K562 treated with DMSO at 1 percent for 4 hours (cell line): ENCODE results near the gene CTSA. TPM values are rescaled to one million over a fixed set of nuclear protein-coding genes. Genes with fewer than 3 reads are reported as not detected.

ENCODE experiments used
- total RNA-seq: library from RNA; unstranded; fragments of 300-600 nt; gene quantifications from 2 replicates; pipeline ENCODE4 v1.2.3, GENCODE V29; 2022; ENCODE audit not compliant: insufficient read depth

CTSA gene
- 69.3 and 82.0 TPM in 2 replicates for total RNA-seq

GRCh38 chr20:45890985-45891983, at the start of gene CTSA, which contains the start of gene NEURL2:
Gene CTSA (plus strand): TSS chr20:45891335. CDS start chr20:45891569, 234 bp downstream.
Gene NEURL2 (minus strand): TSS chr20:45891208. CDS start chr20:45890991, 217 bp downstream.

GRCh38 chr20:45857114-45857881, 33.8 kb upstream of the CTSA start, which contains the start of the genes ACOT8 and ZSWIM3:
Gene ACOT8 (minus strand): TSS chr20:45857392. CDS start chr20:45857315, 77 bp downstream.
Gene ZSWIM3 (plus strand): TSS chr20:45857614. CDS start chr20:45857826, 212 bp downstream.

GRCh38 chr20:45880988-45881788, 9.9 kb upstream of the CTSA start, which contains the start of gene ZSWIM1:
Gene ZSWIM1 (plus strand): TSS chr20:45881227. CDS start chr20:45882593, 1,366 bp downstream.

GRCh38 chr20:45887346-45887715, 3.8 kb upstream of the CTSA start, which contains the start of gene SPATA25:
Gene SPATA25 (minus strand): TSS chr20:45887622. CDS start chr20:45887590, 32 bp downstream.

GRCh38 chr20:45911486-45912343, 20.6 kb downstream of the CTSA start, which contains the start of gene PLTP:
Gene PLTP (minus strand): TSS chr20:45912155. CDS start chr20:45911452, 703 bp downstream.

GRCh38 chr20:45934586-45935415, 43.7 kb downstream of the CTSA start, which contains the start of gene PCIF1:
Gene PCIF1 (plus strand): TSS chr20:45934683. CDS start chr20:45939000, 4,317 bp downstream.

Other genes with a start within 250 kb of the CTSA start
- not detected in 2 replicates for gene WFDC11, start 221.1 kb upstream of the CTSA start, total RNA-seq
- not detected in 2 replicates for gene WFDC13, start 189.3 kb upstream of the CTSA start, total RNA-seq
- gene WFDC10B, start 186.3 kb upstream of the CTSA start, total RNA-seq = not detected in 2 replicates
- gene SPINT4, start 169.0 kb upstream of the CTSA start, total RNA-seq = not detected in 2 replicates
- gene WFDC3, start 99.5 kb upstream of the CTSA start, total RNA-seq = not detected in 2 replicates
- 30.5 and 47.2 TPM in 2 replicates for gene DNTTIP1, start 99.4 kb upstream of the CTSA start, total RNA-seq
- 3.3 and 5.4 TPM in 2 replicates for gene UBE2C, start 78.7 kb upstream of the CTSA start, total RNA-seq
- not detected in 2 replicates for gene TNNC2, start 64.0 kb upstream of the CTSA start, total RNA-seq
- gene SNX21, start 57.5 kb upstream of the CTSA start, total RNA-seq = 0.53 and 2.0 TPM in 2 replicates
- gene ACOT8, start 33.9 kb upstream of the CTSA start, total RNA-seq = 50.2 and 57.2 TPM in 2 replicates
- gene ZSWIM3, start 33.7 kb upstream of the CTSA start, total RNA-seq = 9.4 and 9.8 TPM in 2 replicates
- gene ZSWIM1, start 10.1 kb upstream of the CTSA start, total RNA-seq = 14.2 and 15.1 TPM in 2 replicates
- not detected in 2 replicates for gene SPATA25, start 3.7 kb upstream of the CTSA start, total RNA-seq
- gene NEURL2, start 127 bp upstream of the CTSA start, total RNA-seq = 2.0 and 5.7 TPM in 2 replicates
- gene PLTP, start 20.8 kb downstream of the CTSA start, total RNA-seq = 27.6 and 40.1 TPM in 2 replicates
- 21.4 and 22.9 TPM in 2 replicates for gene PCIF1, start 43.3 kb downstream of the CTSA start, total RNA-seq
- 10.8 and 14.9 TPM in 2 replicates for gene ZNF335, start 80.9 kb downstream of the CTSA start, total RNA-seq
- gene MMP9, start 117.6 kb downstream of the CTSA start, total RNA-seq = 0.52 TPM in 1 of 2 replicates, not detected in the other
- gene SLC12A5, start 137.9 kb downstream of the CTSA start, total RNA-seq = 11.8 and 15.5 TPM in 2 replicates
- 22.7 and 32.1 TPM in 2 replicates for gene NCOA5, start 198.6 kb downstream of the CTSA start, total RNA-seq
- gene CD40, start 227.0 kb downstream of the CTSA start, total RNA-seq = 1.0 and 4.6 TPM in 2 replicates